OCI-LY7 (cell line): ENCODE results near the gene STK10.

ENCODE experiments used
- CTCF ChIP-seq: fragments of 200-600 bp; sonication (generic); conservative IDR thresholded peaks from 2 replicates; pipeline ENCODE4 v1.5.1; 2014; ENCODE audit warnings: mild to moderate bottlenecking, antibody characterized with exemption, low read length, moderate library complexity, mixed read lengths
- EZH2phosphoT487 ChIP-seq: fragments of 200-600 bp; sonication (generic); IDR thresholded peaks from 2 replicates; pipeline ENCODE4 v1.6.1; 2018; ENCODE audit warnings: low read depth, borderline replicate concordance, mild to moderate bottlenecking, mixed run types, antibody characterized with exemption, low read length, moderate library complexity, mixed read lengths

GRCh38 chr5:172048539-172049101 is 139.4 kb downstream of the STK10 start:
- TF ChIP-seq CTCF (no peak), EZH2phosphoT487 (no peak)
